ENCODE measurements around the gene IL2RA.

The IL2RA gene

GRCh38 chr10:6053303-6053702 is 8.9 kb downstream of the IL2RA start:
- Histone ChIP-seq H3K4me1 (ENCODE audit: control insufficient read depth, insufficient read depth, low read length) (no peaks in the 10 kb centered on the region), H3K9ac (ENCODE audit: low read depth, low read length) (no peak overlapping the region), H3K4me3 (ENCODE audit: low read depth, low read length) (no peak overlapping the region), H3K36me3 (ENCODE audit: control insufficient read depth, insufficient read depth, low read length) (no peaks in the 10 kb centered on the region), H3K27me3 (ENCODE audit: control insufficient read depth, insufficient read depth, low read length) (no peaks in the 10 kb centered on the region), H3K9me3 (ENCODE audit: control insufficient read depth, insufficient read depth, low read length) (no peaks in the 10 kb centered on the region)

GRCh38 chr10:6052247-6053221 is 9.6 kb downstream of the IL2RA start:
- Histone ChIP-seq H3K27me3 (ENCODE audit: control insufficient read depth, insufficient read depth, low read length) (no peaks in the 10 kb centered on the region), H3K4me3 (ENCODE audit: low read depth, low read length) (no peak overlapping the region), H3K4me1 (ENCODE audit: control insufficient read depth, insufficient read depth, low read length) (no peaks in the 10 kb centered on the region), H3K36me3 (ENCODE audit: control insufficient read depth, insufficient read depth, low read length) (no peaks in the 10 kb centered on the region), H3K9me3 (ENCODE audit: control insufficient read depth, insufficient read depth, low read length) (no peaks in the 10 kb centered on the region), H3K9ac (ENCODE audit: low read depth, low read length) (no peak overlapping the region)

GRCh38 chr10:6050801-6051445 is 11.2 kb downstream of the IL2RA start:
- no peaks in the 10 kb centered on the region for H3K4me1 ChIP-seq (ENCODE audit: control insufficient read depth, insufficient read depth, low read length)
- no peaks in the 10 kb centered on the region for H3K27me3 ChIP-seq (ENCODE audit: control insufficient read depth, insufficient read depth, low read length)
- no peak overlapping the region for H3K9ac ChIP-seq (ENCODE audit: low read depth, low read length)
- H3K9me3 ChIP-seq (ENCODE audit: control insufficient read depth, insufficient read depth, low read length) = no peaks in the 10 kb centered on the region
- no peak overlapping the region for H3K4me3 ChIP-seq (ENCODE audit: low read depth, low read length)
- H3K36me3 ChIP-seq (ENCODE audit: control insufficient read depth, insufficient read depth, low read length) = no peaks in the 10 kb centered on the region

GRCh38 chr10:6049031-6049400 is 13.2 kb downstream of the IL2RA start:
- Histone ChIP-seq H3K27me3 (ENCODE audit: control insufficient read depth, insufficient read depth, low read length) (no peaks in the 10 kb centered on the region), H3K9me3 (ENCODE audit: control insufficient read depth, insufficient read depth, low read length) (no peaks in the 10 kb centered on the region), H3K9ac (ENCODE audit: low read depth, low read length) (no peak overlapping the region), H3K4me3 (ENCODE audit: low read depth, low read length) (no peak overlapping the region), H3K36me3 (ENCODE audit: control insufficient read depth, insufficient read depth, low read length) (no peaks in the 10 kb centered on the region), H3K4me1 (ENCODE audit: control insufficient read depth, insufficient read depth, low read length) (no peaks in the 10 kb centered on the region)

GRCh38 chr10:6048281-6049030 is 13.7 kb downstream of the IL2RA start:
- no peaks in the 10 kb centered on the region for H3K4me1 ChIP-seq (ENCODE audit: control insufficient read depth, insufficient read depth, low read length)
- H3K4me3 ChIP-seq (ENCODE audit: low read depth, low read length) = no peak overlapping the region
- H3K9me3 ChIP-seq (ENCODE audit: control insufficient read depth, insufficient read depth, low read length) = no peaks in the 10 kb centered on the region
- no peaks in the 10 kb centered on the region for H3K36me3 ChIP-seq (ENCODE audit: control insufficient read depth, insufficient read depth, low read length)
- no peaks in the 10 kb centered on the region for H3K27me3 ChIP-seq (ENCODE audit: control insufficient read depth, insufficient read depth, low read length)
- H3K9ac ChIP-seq (ENCODE audit: low read depth, low read length) = no peak overlapping the region

- H3K36me3 ChIP-seq (ENCODE audit: control insufficient read depth, insufficient read depth, low read length) = no peaks in the 10 kb centered on the region
- H3K9me3 ChIP-seq (ENCODE audit: control insufficient read depth, insufficient read depth, low read length) = no peaks in the 10 kb centered on the region
- H3K4me1 ChIP-seq (ENCODE audit: control insufficient read depth, insufficient read depth, low read length) = no peaks in the 10 kb centered on the region
- no peak overlapping the region for H3K4me3 ChIP-seq (ENCODE audit: low read depth, low read length)
- no peaks in the 10 kb centered on the region for H3K27me3 ChIP-seq (ENCODE audit: control insufficient read depth, insufficient read depth, low read length)
- no peak overlapping the region for H3K9ac ChIP-seq (ENCODE audit: low read depth, low read length)
Observed at GRCh38 chr10:6047847-6048246, 14.3 kb downstream of the IL2RA start.

GRCh38 chr10:6046773-6047611 is 15.2 kb downstream of the IL2RA start:
- Histone ChIP-seq H3K9ac (ENCODE audit: low read depth, low read length) (no peak overlapping the region), H3K4me3 (ENCODE audit: low read depth, low read length) (no peak overlapping the region), H3K27me3 (ENCODE audit: control insufficient read depth, insufficient read depth, low read length) (no peaks in the 10 kb centered on the region), H3K9me3 (ENCODE audit: control insufficient read depth, insufficient read depth, low read length) (no peaks in the 10 kb centered on the region), H3K36me3 (ENCODE audit: control insufficient read depth, insufficient read depth, low read length) (no peaks in the 10 kb centered on the region), H3K4me1 (ENCODE audit: control insufficient read depth, insufficient read depth, low read length) (no peaks in the 10 kb centered on the region)

GRCh38 chr10:6045878-6046772 is 16.0 kb downstream of the IL2RA start:
- Histone ChIP-seq H3K4me1 (ENCODE audit: control insufficient read depth, insufficient read depth, low read length) (no peaks in the 10 kb centered on the region), H3K9me3 (ENCODE audit: control insufficient read depth, insufficient read depth, low read length) (no peaks in the 10 kb centered on the region), H3K27me3 (ENCODE audit: control insufficient read depth, insufficient read depth, low read length) (no peaks in the 10 kb centered on the region), H3K4me3 (ENCODE audit: low read depth, low read length) (no peak overlapping the region), H3K36me3 (ENCODE audit: control insufficient read depth, insufficient read depth, low read length) (no peaks in the 10 kb centered on the region), H3K9ac (ENCODE audit: low read depth, low read length) (no peak overlapping the region)

GRCh38 chr10:6045314-6045848 is 16.8 kb downstream of the IL2RA start:
- Histone ChIP-seq H3K4me1 (ENCODE audit: control insufficient read depth, insufficient read depth, low read length) (no peaks in the 10 kb centered on the region), H3K36me3 (ENCODE audit: control insufficient read depth, insufficient read depth, low read length) (no peaks in the 10 kb centered on the region), H3K27me3 (ENCODE audit: control insufficient read depth, insufficient read depth, low read length) (no peaks in the 10 kb centered on the region), H3K4me3 (ENCODE audit: low read depth, low read length) (no peak overlapping the region), H3K9me3 (ENCODE audit: control insufficient read depth, insufficient read depth, low read length) (no peaks in the 10 kb centered on the region), H3K9ac (ENCODE audit: low read depth, low read length) (no peak overlapping the region)

GRCh38 chr10:6044751-6045313 is 17.3 kb downstream of the IL2RA start:
- Histone ChIP-seq H3K9me3 (ENCODE audit: control insufficient read depth, insufficient read depth, low read length) (no peaks in the 10 kb centered on the region), H3K4me1 (ENCODE audit: control insufficient read depth, insufficient read depth, low read length) (no peaks in the 10 kb centered on the region), H3K36me3 (ENCODE audit: control insufficient read depth, insufficient read depth, low read length) (no peaks in the 10 kb centered on the region), H3K9ac (ENCODE audit: low read depth, low read length) (no peak overlapping the region), H3K27me3 (ENCODE audit: control insufficient read depth, insufficient read depth, low read length) (no peaks in the 10 kb centered on the region), H3K4me3 (ENCODE audit: low read depth, low read length) (no peak overlapping the region)

Data from iPS-15b (cell line).